ENCODE data around the gene GPR4.
"Not testable (repeated sequence)": the region's sequence is repeated elsewhere in the genome, so short reads cannot be mapped to it uniquely, and the experiment has no call there.

The GPR4 gene

GRCh38 chr19:45601524-45602374 is at the start of gene GPR4:
GPR4 (minus strand) TSS chr19:45602212; CDS start chr19:45591866, 10,346 bp downstream.
- DNase-seq (ENCODE audit: low read depth, low spot score) = peak; percentile 23

GRCh38 chr19:45650722-45651121 is 48.7 kb upstream of the GPR4 start:
- no peak for DNase-seq (ENCODE audit: low read depth, low spot score)

- no peak for DNase-seq (ENCODE audit: low read depth, low spot score)
These were observed 44.3 kb upstream of the GPR4 start for GRCh38 chr19:45646345-45646698.

GRCh38 chr19:45645631-45646344 is 43.8 kb upstream of the GPR4 start:
- DNase-seq (ENCODE audit: low read depth, low spot score) = peak; percentile 95

- DNase-seq (ENCODE audit: low read depth, low spot score) = no peak
These were observed 43.1 kb upstream of the GPR4 start for GRCh38 chr19:45645068-45645630.

GRCh38 chr19:45643927-45644771 is 42.1 kb upstream of the GPR4 start:
- DNase-seq (ENCODE audit: low read depth, low spot score) = no peak

GRCh38 chr19:45643024-45643926 is 41.3 kb upstream of the GPR4 start:
- DNase-seq (ENCODE audit: low read depth, low spot score) = peak; percentile 93

- DNase-seq (ENCODE audit: low read depth, low spot score) = peak; percentile 55
These were observed 39.5 kb upstream of the GPR4 start for GRCh38 chr19:45641274-45642105.

GRCh38 chr19:45640849-45641273 is 38.8 kb upstream of the GPR4 start:
- no peak for DNase-seq (ENCODE audit: low read depth, low spot score)

GRCh38 chr19:45638930-45639729 is 37.1 kb upstream of the GPR4 start, which contains the start of gene EML2:
EML2 (minus strand) TSS chr19:45639397; CDS start chr19:45639376, 21 bp downstream.
- peak; percentile 68 for DNase-seq (ENCODE audit: low read depth, low spot score)

- DNase-seq (ENCODE audit: low read depth, low spot score) = peak; percentile 71
These were observed 36.1 kb upstream of the GPR4 start for GRCh38 chr19:45637890-45638667.

GRCh38 chr19:45636902-45637301 is 34.9 kb upstream of the GPR4 start:
- DNase-seq (ENCODE audit: low read depth, low spot score) = no peak

GRCh38 chr19:45636275-45636674 is 34.3 kb upstream of the GPR4 start:
- DNase-seq (ENCODE audit: low read depth, low spot score) = no peak

- peak; percentile 97 for DNase-seq (ENCODE audit: low read depth, low spot score)
These were observed 30.6 kb upstream of the GPR4 start for GRCh38 chr19:45632468-45633196.

GRCh38 chr19:45630463-45630862 is 28.5 kb upstream of the GPR4 start:
- DNase-seq (ENCODE audit: low read depth, low spot score) = peak; percentile 92

- no peak for DNase-seq (ENCODE audit: low read depth, low spot score)
These were observed 27.7 kb upstream of the GPR4 start for GRCh38 chr19:45629704-45630103.

- not testable (repeated sequence) for DNase-seq (ENCODE audit: low read depth, low spot score)
These were observed 26.2 kb upstream of the GPR4 start for GRCh38 chr19:45628219-45628618.
